Osteocyte (in vitro differentiated cells): Measurements from ENCODE around the gene ADO. TPM values are rescaled to one million over a fixed set of nuclear protein-coding genes. Genes with fewer than 3 reads are reported as not detected.
A peak's percentile ranks its signal among the peaks of the same experiment; 100 is the strongest.

Source experiments
- DNase-seq: peaks from one replicate; pipeline ENCODE4 v3.0.0; 2021; ENCODE audit warnings: mixed read lengths; ENCODE audit not compliant: unreplicated experiment; ENCODE audit errors: extremely low spot score
- H3K27ac Mint-ChIP-seq: one replicate; pipeline ENCODE4 v1.8.0; 2021; ENCODE audit warnings: mild to moderate bottlenecking, mixed read lengths; ENCODE audit not compliant: unreplicated experiment
- H3K27me3 Mint-ChIP-seq: one replicate; pipeline ENCODE4 v1.8.0; 2021; ENCODE audit warnings: mixed read lengths; ENCODE audit not compliant: unreplicated experiment
- H3K36me3 Mint-ChIP-seq: one replicate; pipeline ENCODE4 v1.8.0; 2021; ENCODE audit warnings: mixed read lengths; ENCODE audit not compliant: unreplicated experiment
- H3K4me1 Mint-ChIP-seq: one replicate; pipeline ENCODE4 v1.8.0; 2021; ENCODE audit warnings: mixed read lengths; ENCODE audit not compliant: unreplicated experiment
- H3K4me3 Mint-ChIP-seq: one replicate; pipeline ENCODE4 v1.8.0; 2021; ENCODE audit warnings: mild to moderate bottlenecking, moderate library complexity, mixed read lengths; ENCODE audit not compliant: unreplicated experiment
- H3K9me3 Mint-ChIP-seq: one replicate; pipeline ENCODE4 v1.8.0; 2021; ENCODE audit warnings: mixed read lengths; ENCODE audit not compliant: unreplicated experiment
- total RNA-seq: library from RNA; stranded (reverse); gene quantifications from 2 replicates; pipeline ENCODE4 v1.2.1, GENCODE V29; 2021
- TF ChIP-seq, protein P1 (sequence below): fragments of 200-600 bp; sonication (generic); IDR thresholded peaks from 2 replicates; pipeline ENCODE4 v1.5.0; 2021; ENCODE audit warnings: antibody characterized with exemption, mild to moderate bottlenecking, moderate library complexity

Gene ADO
- total RNA-seq, 1 donor from 2014 or later: 17.5 TPM

GRCh38 chr10:62812672-62813439, 8.3 kb downstream of the ADO start:
- Mint-ChIP-seq H3K4me3 (no peak overlapping the region), H3K9me3 (no peaks in the 10 kb centered on the region), H3K27me3 (peaks cover 19% of the 10 kb centered on the region), H3K4me1 (peaks cover 23% of the 10 kb centered on the region), H3K36me3 (peaks cover 6% of the 10 kb centered on the region), H3K27ac (no peak overlapping the region)
- TF ChIP-seq, protein P1, sequence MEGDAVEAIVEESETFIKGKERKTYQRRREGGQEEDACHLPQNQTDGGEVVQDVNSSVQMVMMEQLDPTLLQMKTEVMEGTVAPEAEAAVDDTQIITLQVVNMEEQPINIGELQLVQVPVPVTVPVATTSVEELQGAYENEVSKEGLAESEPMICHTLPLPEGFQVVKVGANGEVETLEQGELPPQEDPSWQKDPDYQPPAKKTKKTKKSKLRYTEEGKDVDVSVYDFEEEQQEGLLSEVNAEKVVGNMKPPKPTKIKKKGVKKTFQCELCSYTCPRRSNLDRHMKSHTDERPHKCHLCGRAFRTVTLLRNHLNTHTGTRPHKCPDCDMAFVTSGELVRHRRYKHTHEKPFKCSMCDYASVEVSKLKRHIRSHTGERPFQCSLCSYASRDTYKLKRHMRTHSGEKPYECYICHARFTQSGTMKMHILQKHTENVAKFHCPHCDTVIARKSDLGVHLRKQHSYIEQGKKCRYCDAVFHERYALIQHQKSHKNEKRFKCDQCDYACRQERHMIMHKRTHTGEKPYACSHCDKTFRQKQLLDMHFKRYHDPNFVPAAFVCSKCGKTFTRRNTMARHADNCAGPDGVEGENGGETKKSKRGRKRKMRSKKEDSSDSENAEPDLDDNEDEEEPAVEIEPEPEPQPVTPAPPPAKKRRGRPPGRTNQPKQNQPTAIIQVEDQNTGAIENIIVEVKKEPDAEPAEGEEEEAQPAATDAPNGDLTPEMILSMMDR: no peak
- no peak for DNase-seq

GRCh38 chr10:62813453-62813852, 8.9 kb downstream of the ADO start:
- no peak for DNase-seq
- Mint-ChIP-seq H3K27ac (no peak overlapping the region), H3K36me3 (peaks cover 3% of the 10 kb centered on the region), H3K4me1 (peaks cover 28% of the 10 kb centered on the region), H3K27me3 (peaks cover 21% of the 10 kb centered on the region), H3K9me3 (no peaks in the 10 kb centered on the region), H3K4me3 (peak overlapping the region; percentile 82)
- TF ChIP-seq, protein P1: no peak

DNA sequence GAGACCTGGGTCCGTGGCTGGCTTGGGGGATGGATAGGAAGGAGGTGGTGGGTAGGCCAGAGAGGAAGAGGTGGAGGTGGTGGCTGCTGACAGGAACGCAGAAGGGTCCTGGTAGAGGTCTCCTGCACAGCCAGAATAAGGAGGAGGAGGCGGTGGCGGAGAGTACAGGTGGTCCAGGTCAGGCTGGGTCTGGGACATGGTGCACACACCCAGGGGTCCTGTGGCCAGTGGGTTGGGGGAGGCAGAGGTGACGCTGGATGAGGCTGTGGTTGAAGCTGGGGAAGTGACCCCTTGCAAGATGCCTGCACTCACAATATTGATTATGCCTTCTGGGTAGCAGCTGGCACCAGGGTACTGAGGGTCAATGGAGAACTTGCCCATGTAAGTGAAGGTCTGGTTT, 9.5 kb downstream of the ADO start:
- H3K27ac Mint-ChIP-seq: no peak overlapping the region

GRCh38 chr10:62814756-62815380, 10.3 kb downstream of the ADO start:
- Mint-ChIP-seq H3K27ac (no peak overlapping the region), H3K4me3 (peak overlapping the region; percentile 82), H3K27me3 (peaks cover 31% of the 10 kb centered on the region), H3K4me1 (peaks cover 28% of the 10 kb centered on the region), H3K36me3 (no peaks in the 10 kb centered on the region), H3K9me3 (no peaks in the 10 kb centered on the region)
- DNase-seq: no peak
- TF ChIP-seq, protein P1: no peak

More for the DNA sequence above, 9.5 kb downstream of the ADO start:
- H3K4me3 Mint-ChIP-seq: peak overlapping the region; percentile 82
- peaks cover 22% of the 10 kb centered on the region for H3K27me3 Mint-ChIP-seq
- no peak for DNase-seq
- peaks cover 28% of the 10 kb centered on the region for H3K4me1 Mint-ChIP-seq
- H3K36me3 Mint-ChIP-seq: no peaks in the 10 kb centered on the region
- no peaks in the 10 kb centered on the region for H3K9me3 Mint-ChIP-seq
- TF ChIP-seq, protein P1: no peak

DNA sequence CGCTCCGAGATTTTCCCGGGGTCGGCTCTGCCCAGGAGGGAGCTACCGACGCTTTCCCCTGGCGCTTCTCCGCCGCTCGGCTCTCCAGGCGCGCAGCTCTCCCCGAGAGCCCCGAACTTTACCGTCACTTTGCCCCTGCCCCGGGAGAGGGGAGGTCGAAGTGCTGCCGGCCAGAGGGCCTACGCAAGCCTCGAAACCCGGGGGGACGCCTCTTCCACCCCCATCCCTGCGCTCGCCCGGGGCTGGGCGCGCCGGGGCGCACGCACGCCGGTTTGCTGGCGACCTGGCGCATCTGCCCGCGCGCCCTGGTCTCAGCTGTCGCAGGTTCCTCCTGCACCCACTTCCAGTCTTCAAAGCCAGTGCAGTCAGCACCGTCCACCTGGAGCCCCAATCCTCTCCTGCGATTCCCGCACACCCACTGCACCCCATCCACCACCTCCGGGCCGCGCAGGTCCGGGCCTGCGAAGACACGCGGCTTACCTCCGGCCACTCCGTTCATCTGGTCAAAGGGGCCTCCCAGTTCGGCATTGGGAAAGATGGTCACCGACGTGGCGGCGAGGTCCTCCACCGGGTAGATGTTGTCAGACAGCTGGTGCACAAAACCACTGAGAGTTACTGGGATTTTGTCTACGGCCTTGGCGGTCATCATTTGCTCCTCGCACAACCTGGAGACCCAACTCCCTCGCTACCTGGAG, 11.0 kb downstream of the ADO start:
- DNase-seq: no peak
- H3K4me3 Mint-ChIP-seq: peak overlapping the region; percentile 82
- H3K27me3 Mint-ChIP-seq: peaks cover 38% of the 10 kb centered on the region
- H3K4me1 Mint-ChIP-seq: peaks cover 28% of the 10 kb centered on the region
- H3K36me3 Mint-ChIP-seq: no peaks in the 10 kb centered on the region
- H3K9me3 Mint-ChIP-seq: no peaks in the 10 kb centered on the region
- TF ChIP-seq, protein P1: no peak
- H3K27ac Mint-ChIP-seq: peak overlapping the region; percentile 37
